Hair follicle dermal papilla cell (primary cell): ENCODE results near the gene NAPEPLD. TPM values are rescaled to one million over a fixed set of nuclear protein-coding genes. Genes with fewer than 3 reads are reported as not detected.

Experiments
- total RNA-seq: library from RNA; depleted of rRNA; stranded (reverse); fragments of >200 nt; gene quantifications from 2 replicates; pipeline ENCODE4 v1.2.3, GENCODE V29; 2012

The NAPEPLD gene
- total RNA-seq: 8.6 and 9.2 TPM in 2 replicates

DNA sequence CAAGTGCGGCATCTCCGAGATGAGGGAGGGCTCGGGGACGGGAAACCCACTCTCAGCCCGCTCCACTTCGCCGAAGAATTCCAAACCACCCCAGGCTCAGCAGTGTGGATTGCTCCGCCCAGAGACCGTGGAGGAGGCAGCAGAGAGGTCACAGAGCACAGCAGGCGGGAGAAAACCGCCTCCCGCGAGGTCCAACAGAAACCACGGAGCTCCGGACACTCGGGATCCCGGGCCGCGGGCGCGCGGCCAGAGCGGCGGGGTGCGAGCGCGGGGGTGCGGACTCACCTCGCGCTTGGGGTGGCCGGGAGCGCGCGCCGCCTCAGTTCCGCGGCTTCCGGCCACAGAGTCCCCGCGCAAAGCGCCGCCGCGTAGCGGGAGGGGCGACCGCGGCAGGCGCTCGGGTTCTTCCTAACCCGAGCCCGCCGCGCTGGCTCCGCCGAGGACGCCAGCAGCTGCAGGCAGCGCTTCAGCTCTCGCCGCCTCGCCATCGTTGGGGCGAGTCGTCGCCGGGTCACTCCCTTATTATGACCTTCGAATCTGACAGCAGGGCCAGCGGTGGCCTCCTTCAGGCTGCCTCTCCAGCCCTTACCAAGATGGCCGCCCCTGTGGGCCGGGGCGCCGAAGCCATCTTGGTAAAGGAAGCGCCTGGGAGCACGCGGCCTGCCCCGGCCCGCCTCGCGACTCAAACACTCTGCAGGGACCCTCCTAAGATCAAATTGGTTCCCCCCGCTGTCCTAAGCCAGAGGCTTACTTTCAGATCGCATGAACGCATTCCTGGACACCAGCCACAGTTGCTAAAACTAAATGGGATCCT is at the start of gene NAPEPLD:
Gene NAPEPLD (minus strand): TSS at position 106 of the 814 bp plus-strand sequence. CDS start 20,323 bp downstream, outside the sequence.

DNA sequence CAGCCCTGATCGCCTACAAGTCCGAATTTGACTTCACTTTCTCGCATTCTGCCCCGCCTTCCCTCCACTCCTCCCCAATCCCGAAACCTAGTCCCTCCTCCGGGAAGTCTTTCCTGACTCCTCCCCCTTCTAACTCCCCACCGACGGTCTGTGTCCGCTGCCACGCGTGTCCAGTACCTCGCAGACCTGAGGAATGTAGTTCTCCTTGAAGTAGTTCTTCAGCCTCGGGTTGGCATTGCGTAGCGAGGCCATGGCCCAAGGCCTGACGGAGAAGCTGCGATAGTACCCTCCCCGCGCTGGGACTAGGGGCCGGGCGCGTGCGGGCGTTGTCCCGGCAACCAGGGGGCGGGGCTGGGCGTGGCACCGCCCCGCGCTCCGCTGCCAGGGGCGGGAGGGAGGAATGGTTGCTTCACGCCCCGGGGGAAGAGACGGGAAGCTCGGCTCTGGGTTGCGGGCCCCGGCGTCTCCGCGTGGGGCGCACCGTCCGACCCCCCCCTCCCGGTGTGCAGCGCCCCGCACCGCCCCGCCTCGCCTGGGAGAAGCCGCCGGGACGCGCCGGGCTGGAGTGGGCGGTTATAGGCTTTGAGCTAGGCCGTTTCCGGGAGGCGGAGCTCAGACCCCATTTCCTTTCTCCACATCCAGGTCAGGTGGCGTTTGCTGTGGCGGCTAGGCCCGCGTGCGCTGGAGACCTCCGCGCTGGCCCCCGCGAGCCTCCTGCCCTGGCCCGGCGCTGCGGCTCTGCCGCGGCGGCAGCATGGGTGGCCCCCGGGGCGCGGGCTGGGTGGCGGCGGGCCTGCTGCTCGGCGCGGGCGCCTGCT is 74.2 kb downstream of the NAPEPLD start, which contains the start of the genes ARMC10 and FBXL13:
Gene ARMC10 (plus strand): TSS at position 622 of the 818 bp plus-strand sequence. CDS start 133 bp downstream, at position 755.
Gene FBXL13 (minus strand): TSS at position 278 of the 818 bp plus-strand sequence.

Other genes with a start within 250 kb of the NAPEPLD start
- 4.4 and 4.9 TPM in 2 replicates for gene LRRC17, start 236.1 kb downstream of the NAPEPLD start, total RNA-seq
- gene FBXL13, start 74.3 kb downstream of the NAPEPLD start, total RNA-seq: 0.73 and 0.97 TPM in 2 replicates
- gene ARMC10, start 74.0 kb downstream of the NAPEPLD start, total RNA-seq: 25.9 and 27.7 TPM in 2 replicates
- gene PMPCB, start 148.3 kb upstream of the NAPEPLD start, total RNA-seq: 51.6 and 64.5 TPM in 2 replicates
- 13.1 and 15.7 TPM in 2 replicates for gene DNAJC2, start 195.7 kb upstream of the NAPEPLD start, total RNA-seq
- 128 and 201 TPM in 2 replicates for gene PSMC2, start 198.5 kb upstream of the NAPEPLD start, total RNA-seq